ENCODE measurements around the gene COL20A1.
"Not testable (repeated sequence)": the region's sequence is repeated elsewhere in the genome, so short reads cannot be mapped to it uniquely, and the experiment has no call there.

Gene COL20A1

GRCh38 chr20:63291811-63292210 lies 1.2 kb upstream of the COL20A1 start:
- DNase-seq: no peak

GRCh38 chr20:63292292-63292701 lies 689 bp upstream of the COL20A1 start:
- no peak for DNase-seq

- no peak for DNase-seq
Measured at GRCh38 chr20:63293456-63293855, 470 bp downstream of the COL20A1 start.

DNA sequence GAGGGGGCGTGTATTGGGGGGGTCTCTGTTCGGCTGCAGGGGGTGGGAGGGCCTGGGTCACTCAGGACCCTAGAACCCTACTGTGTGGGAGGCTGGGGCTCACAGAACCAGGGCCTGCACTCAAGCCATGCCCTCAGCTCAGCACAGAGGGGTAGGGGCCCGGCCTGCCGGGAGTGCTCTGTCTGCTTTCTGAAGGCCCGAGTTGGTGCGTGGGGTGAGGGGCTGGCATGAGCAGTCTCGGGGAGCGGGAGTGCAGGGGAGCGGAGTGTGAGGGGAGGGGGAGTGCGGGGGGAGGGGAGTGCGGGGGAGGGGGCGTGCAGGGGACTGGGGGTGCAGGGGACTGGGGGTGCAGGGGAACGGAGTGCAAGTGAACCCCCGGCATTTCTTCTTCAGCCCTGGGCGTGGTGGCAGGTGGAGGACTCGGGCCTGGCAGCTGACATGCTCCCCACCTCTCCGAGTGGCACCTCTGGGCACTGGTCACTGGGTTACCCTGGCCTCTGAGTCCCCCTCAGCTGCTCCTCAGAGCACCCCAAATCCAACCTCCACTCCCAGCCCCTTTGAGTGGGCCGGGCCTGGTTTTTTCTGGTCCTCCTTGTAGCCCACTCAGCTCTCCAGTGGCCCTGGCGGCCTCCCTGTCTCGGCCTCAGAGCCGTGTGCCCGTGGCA lies 1.0 kb downstream of the COL20A1 start:
- no peak for DNase-seq

DNA sequence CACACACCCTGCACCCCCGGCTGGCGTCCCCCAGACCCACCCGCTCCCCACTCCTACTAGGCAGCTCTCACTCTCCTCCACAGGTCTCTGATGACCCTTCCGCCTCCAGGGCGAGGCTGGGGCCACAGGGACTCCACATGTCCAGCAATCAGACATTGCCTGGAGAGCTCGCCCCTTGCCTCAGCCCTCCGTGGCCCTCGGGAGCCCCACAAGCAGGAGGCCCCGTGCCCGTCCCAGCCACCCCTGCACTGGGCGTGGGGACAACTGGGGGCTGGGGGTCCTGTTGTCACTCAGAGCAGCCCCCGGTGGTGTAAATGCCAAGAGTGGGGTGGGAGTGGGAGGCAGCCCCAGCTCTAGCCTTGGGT lies 1.5 kb downstream of the COL20A1 start:
- DNase-seq: no peak

DNA sequence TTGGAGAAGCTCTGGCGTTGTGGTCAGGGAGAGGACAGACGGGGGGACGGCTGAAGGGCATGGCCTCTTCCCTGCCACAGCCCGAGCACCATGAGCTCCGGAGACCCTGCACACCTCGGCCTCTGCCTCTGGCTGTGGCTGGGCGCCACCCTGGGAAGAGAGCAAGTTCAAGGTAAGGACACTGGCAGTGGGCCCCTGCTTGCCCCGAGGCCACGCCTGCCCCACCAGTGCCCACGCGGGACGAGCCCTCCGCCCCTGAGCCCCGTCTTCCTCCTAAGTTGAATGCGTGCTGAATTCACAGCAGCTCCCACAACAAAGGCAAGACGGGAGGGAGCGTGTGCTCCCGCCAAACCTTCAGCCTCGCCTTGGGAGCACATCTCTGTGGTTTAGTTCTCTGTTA lies 2.0 kb downstream of the COL20A1 start:
- DNase-seq: no peak

GRCh38 chr20:63295422-63295821 lies 2.4 kb downstream of the COL20A1 start:
- no peak for DNase-seq

GRCh38 chr20:63295846-63296245 lies 2.9 kb downstream of the COL20A1 start:
- no peak for DNase-seq

DNA sequence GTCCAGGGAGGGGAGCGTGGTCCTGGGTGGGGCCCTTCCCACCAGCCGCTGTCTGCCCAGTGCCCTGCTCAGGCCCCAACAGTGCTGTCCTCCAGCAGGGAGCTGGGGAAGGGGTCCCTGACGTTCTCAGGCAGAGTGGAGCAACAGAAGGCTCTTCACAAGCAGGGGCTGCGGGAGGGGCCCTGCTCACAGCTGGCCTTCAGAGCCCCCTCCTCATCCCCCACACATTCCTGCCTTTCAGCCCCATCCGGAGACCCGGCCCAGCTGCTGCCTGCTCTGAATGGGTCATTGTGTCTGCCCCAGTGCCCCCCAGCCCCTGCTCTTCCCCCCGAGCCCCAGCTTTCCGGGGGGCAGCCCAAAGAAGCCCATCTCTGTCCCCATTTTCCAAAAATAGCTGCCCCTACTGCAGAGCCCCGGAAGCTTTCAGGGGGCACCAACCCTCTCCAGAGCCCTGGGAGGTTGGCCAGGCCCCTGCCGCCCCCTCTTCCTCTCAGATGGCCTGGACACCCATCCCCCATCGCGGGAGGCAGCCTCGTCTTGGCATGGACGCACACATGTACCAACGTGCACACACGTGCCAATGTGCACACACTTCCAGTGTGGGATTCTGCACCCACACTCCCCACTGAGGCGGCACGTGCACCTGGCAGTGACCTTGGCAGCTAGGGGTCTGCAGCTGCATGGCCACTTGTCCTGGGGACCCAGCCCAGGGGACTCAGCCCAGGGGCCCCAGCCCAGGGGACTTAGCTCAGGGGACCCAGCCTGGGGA lies 3.7 kb downstream of the COL20A1 start:
- no peak for DNase-seq

DNA sequence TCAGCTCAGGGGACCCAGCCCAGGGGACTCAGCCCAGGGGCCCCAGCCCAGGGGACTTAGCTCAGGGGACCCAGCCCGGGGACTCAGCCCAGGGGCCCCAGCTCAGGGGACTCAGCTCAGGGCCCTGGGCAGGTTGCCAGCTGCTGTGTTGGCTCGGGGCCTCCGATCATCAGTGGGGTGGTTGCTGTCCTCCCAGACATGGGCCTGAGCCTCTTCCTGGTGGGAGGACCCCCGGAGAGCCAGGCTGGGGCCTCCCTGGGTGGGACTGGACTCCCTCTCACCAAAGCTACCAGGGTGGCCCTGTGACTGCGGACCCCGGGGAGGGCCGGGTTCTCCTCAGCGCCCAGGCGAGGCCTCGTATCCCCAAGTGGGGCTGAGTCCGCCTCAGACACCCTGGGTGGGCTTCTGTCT lies 4.4 kb downstream of the COL20A1 start:
- DNase-seq: no peak

- DNase-seq: no peak
Measured at GRCh38 chr20:63297796-63298572, 5.0 kb downstream of the COL20A1 start.

GRCh38 chr20:63298731-63299312 lies 5.8 kb downstream of the COL20A1 start:
- DNase-seq: no peak

DNA sequence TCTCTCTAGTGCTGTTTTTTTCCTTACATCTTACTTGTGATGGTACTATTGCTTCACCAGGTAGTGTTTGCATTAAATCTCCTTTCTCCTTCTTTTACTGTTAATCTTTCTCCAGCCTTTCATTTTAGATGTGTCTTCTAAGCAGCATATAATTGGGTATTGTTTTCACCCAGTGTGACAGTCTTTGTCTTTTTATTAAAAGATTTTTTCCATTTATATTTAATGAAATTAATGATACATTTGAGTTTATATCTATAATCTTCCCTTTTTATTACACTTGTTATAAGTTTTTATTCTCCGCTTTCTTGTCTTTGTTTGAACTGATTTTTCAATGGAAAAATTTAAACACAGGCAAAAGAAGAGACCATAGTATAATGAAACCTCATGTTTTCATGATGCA lies 8.7 kb downstream of the COL20A1 start:
- DNase-seq: no peak

DNA sequence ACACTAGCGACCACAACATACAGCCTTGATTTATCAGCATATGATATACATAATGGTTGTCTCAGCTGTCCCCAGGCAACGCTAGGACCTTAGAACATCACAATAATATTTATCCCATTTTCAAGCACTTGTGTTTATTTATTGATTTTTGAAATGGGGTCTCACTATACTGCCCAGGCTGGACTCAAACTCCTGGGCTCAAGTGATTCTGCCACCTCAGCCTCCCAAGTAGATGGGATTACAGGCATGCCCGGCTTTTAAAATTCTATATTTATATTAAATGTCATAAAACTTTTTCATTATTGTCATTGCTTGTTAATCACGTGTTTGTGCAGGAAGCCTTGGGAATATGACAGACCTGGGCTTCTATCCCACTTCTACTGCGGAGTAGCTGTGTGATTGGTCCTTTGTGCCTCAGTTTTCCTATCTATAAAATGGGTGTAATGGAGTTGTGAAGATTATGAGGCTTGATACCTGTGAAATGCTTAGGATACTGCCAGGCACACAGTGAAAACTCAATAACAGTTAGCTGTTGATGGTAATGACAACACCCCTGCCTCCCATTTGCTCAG lies 10.2 kb downstream of the COL20A1 start:
- no peak for DNase-seq

- no peak for DNase-seq
Measured at GRCh38 chr20:63305393-63305792, 12.4 kb downstream of the COL20A1 start.

- not testable (repeated sequence) for DNase-seq
Measured at GRCh38 chr20:63305933-63306672, 13.1 kb downstream of the COL20A1 start.

DNA sequence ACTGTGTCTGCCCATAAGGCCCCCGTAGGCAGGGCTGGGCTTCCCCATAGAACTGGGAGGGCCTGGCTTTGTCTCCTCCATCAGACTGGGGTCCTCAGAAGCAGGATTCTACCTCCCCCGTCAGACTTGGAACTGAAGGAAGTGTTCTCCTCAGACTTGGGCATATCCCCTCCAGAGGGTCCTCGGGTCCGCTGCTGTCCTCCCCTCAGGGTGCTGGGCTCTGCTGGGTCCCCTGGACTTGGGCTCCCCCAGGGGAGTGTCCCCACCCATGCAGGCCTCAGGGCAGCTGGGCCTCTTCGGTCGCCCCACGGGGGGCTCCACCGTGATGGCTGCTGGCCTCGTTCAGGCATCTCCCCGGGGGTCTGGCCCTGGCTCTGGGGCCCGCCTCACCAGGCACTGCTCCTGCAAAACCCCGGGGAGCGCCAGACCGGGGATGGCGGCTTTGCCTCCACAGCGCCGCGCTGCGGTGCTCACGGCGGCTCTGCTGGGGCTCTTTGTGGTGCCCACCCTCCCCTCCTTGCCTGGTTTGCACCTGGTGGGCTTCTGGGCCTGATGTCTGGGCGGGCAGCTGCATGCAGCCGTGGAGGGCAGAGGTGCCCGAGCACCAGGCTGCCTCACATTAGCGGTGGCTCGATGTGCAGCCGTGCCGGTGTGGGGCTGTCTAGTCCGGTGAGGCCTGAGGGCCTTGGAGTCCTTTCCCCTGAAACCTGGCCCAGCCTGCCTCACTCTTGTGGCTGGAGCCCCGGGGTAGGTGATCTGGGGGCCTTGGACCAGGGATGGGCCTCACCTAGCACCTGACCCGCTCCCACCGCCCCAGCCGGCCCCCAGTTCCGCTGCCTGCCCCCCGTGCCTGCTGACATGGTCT lies 13.9 kb downstream of the COL20A1 start:
- DNase-seq: no peak

- no peak for DNase-seq
Measured at GRCh38 chr20:63307538-63308217, 14.7 kb downstream of the COL20A1 start.

- DNase-seq: no peak
Measured at GRCh38 chr20:63308218-63308911, 15.4 kb downstream of the COL20A1 start.
